Esophagus squamous epithelium (tissue), 5 donors: ENCODE results near the gene TAPT1. TPM values are rescaled to one million over a fixed set of nuclear protein-coding genes. Genes with fewer than 3 reads are reported as not detected.

Source experiments
- DNase-seq: peaks from one replicate; lab custom pipeline; 2025; lab: John Stamatoyannopoulos, UW
- H3K27ac ChIP-seq, 4 donors: fragments of 200-600 bp; sonication (generic); one replicate each; pipeline ENCODE4 v1.5.1; 2016 to 2019; ENCODE audit warnings: mild to moderate bottlenecking in 1 of 4
- H3K27me3 ChIP-seq, 4 donors: fragments of 200-600 bp; sonication (generic); 1 replicate in 3 of 4; 2 replicates in 1 of 4; pipeline versions ENCODE4 v1.5.1 to v1.6.0; 2017 to 2021; ENCODE audit warnings: antibody characterized with exemption in 1 of 4
- H3K36me3 ChIP-seq, 3 donors: fragments of 200-600 bp; sonication (generic); one replicate each; pipeline ENCODE4 v1.5.1; 2016 to 2019
- H3K4me1 ChIP-seq, 3 donors: fragments of 200-600 bp; sonication (generic); one replicate each; pipeline ENCODE4 v1.5.1; 2017 to 2019
- H3K4me3 ChIP-seq, 4 donors: fragments of 200-600 bp; sonication (generic); 1 replicate in 3 of 4; 2 replicates in 1 of 4; pipeline ENCODE4 v1.5.1; 2016 to 2019; ENCODE audit warnings: mild to moderate bottlenecking in 2 of 4, moderate library complexity in 1 of 4
- H3K9me3 ChIP-seq, 3 donors: fragments of 200-600 bp; sonication (generic); one replicate each; pipeline ENCODE4 v1.5.1; 2016 to 2019
- CTCF ChIP-seq, 6 experiments: fragments of 450-650 bp in 4 of 6; fragments of 200-600 bp in 2 of 6; sonication (generic) in 2 of 6; IDR thresholded peaks; one replicate each; pipeline ENCODE4 v1.5.1; 2016 to 2019; ENCODE audit warnings: antibody characterized with exemption in 6 of 6, mild to moderate bottlenecking in 4 of 6, moderate library complexity in 4 of 6
- POLR2A ChIP-seq, 4 donors: fragments of 450-650 bp; IDR thresholded peaks; one replicate each; pipeline ENCODE4 v1.6.1; 2017; ENCODE audit warnings: antibody characterized with exemption in 4 of 4, mild to moderate bottlenecking in 4 of 4, moderate library complexity in 3 of 4
- WGBS, 2 donors: methylation state at CpG; one replicate each; pipeline ENCODE4 v1.1.5; 2018; 5-methylcytosine and 5-hydroxymethylcytosine counted together
- intact Hi-C: fragments of 100-400 bp; cut with DNase I; formaldehyde crosslinking; loops from one replicate; pipeline ENCODE4 v1.15.0; 2022
- total RNA-seq, 4 donors: library from RNA; depleted of rRNA; stranded (reverse); fragments of >200 nt; gene quantifications; one replicate each; pipeline ENCODE4 v1.1.0, GENCODE V29; 2016
- donor health status: DM: yes; HTN: yes; CAD: no.

The TAPT1 gene
- total RNA-seq, 4 donors from 2014 or later: 9.4 to 23.8 (median 16.9) TPM

DNA sequence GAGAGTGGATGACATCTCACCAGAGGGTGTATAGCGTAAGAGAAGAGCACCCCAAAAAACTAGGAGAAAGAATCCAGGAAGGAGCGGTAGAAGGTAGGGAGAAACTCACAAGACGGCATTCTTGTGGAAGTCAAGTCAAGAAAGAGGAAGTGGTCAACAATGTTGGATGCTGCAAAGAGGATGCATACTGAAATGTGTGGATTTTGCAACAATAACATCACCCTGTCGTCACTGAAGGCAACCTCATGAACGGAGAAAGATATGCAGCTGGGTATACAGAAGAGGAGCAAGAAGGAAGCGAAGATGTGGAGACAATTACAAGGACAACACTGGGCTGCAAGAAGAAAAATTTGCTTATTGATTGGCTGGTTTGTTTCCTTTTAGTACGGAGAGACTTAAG lies 11.4 kb upstream of the TAPT1 start:
- Histone ChIP-seq H3K27me3 (no peaks in the 10 kb centered on the region), H3K9me3 (no peaks in the 10 kb centered on the region), H3K36me3 (peaks cover 0 to 17% (median 0%) of the 10 kb centered on the region in 3 donors), H3K27ac (no peak overlapping the region), H3K4me3 (no peak overlapping the region), H3K4me1 (no peaks in the 10 kb centered on the region)
- DNase-seq: no peak
- 80 to 82% methylated on average over 7 of the region's 7 CpGs for WGBS, 2 donors
- intact Hi-C loops: no loop called here
- no peak for TF ChIP-seq CTCF (IDR thresholded peaks at IDR 0.05)
- TF ChIP-seq POLR2A (IDR thresholded peaks at IDR 0.05): no peak

DNA sequence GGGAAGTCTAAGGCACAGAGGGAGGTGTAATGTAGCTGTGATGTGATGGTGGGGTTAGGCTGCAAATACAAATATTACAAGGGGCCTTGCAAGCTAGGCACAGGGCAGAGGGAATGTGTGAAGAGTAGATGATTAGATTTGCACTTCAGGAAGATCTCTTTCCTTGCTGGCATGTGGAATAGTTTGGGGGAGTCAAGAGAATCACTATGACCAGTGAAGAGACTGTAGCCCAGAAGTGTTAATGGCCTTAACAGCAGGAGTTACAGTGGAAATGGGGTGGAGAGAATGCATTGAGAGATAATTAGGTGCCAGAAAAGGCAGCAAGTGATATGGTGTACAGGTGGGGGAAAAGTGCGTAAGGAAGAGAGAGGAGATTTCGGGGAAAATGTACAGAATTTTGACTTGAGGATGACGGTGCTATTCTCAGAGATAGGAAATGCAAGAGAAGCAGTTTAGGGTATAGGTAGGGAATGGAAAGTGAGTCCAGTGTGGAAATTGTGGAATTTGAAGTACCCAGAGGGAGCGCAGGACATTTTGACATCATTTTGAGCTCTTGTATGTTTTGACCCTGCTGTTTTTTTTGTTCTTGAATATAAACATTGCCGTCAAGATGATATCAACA lies 10.2 kb upstream of the TAPT1 start:
- peaks cover 0 to 8% (median 0%) of the 10 kb centered on the region in 3 donors for H3K4me1 ChIP-seq
- peaks cover 0 to 8% (median 0%) of the 10 kb centered on the region in 3 donors for H3K36me3 ChIP-seq
- TF ChIP-seq POLR2A (IDR thresholded peaks at IDR 0.05) (no peak), CTCF (IDR thresholded peaks at IDR 0.05) (no peak)
- H3K9me3 ChIP-seq: no peaks in the 10 kb centered on the region
- DNase-seq: no peak
- H3K27ac ChIP-seq: no peak overlapping the region
- no peaks in the 10 kb centered on the region for H3K27me3 ChIP-seq
- WGBS, 2 donors: 88 to 90% methylated on average over 5 of the region's 5 CpGs
- no peak overlapping the region for H3K4me3 ChIP-seq
- intact Hi-C loops: no loop called here

GRCh38 chr4:16235209-16235608 lies 8.9 kb upstream of the TAPT1 start:
- H3K4me3 ChIP-seq: no peak overlapping the region
- 63 to 80% methylated on average over 4 of the region's 4 CpGs for WGBS, 2 donors
- H3K27ac ChIP-seq: no peak overlapping the region
- peaks cover 0 to 3% (median 0%) of the 10 kb centered on the region in 3 donors for H3K36me3 ChIP-seq
- peaks cover 0 to 12% (median 0%) of the 10 kb centered on the region in 3 donors for H3K4me1 ChIP-seq
- no peaks in the 10 kb centered on the region for H3K27me3 ChIP-seq
- no peak for DNase-seq
- H3K9me3 ChIP-seq: no peaks in the 10 kb centered on the region
- TF ChIP-seq POLR2A (IDR thresholded peaks at IDR 0.05) (no peak), CTCF (IDR thresholded peaks at IDR 0.05) (no peak)
- intact Hi-C loops: no loop called here

DNA sequence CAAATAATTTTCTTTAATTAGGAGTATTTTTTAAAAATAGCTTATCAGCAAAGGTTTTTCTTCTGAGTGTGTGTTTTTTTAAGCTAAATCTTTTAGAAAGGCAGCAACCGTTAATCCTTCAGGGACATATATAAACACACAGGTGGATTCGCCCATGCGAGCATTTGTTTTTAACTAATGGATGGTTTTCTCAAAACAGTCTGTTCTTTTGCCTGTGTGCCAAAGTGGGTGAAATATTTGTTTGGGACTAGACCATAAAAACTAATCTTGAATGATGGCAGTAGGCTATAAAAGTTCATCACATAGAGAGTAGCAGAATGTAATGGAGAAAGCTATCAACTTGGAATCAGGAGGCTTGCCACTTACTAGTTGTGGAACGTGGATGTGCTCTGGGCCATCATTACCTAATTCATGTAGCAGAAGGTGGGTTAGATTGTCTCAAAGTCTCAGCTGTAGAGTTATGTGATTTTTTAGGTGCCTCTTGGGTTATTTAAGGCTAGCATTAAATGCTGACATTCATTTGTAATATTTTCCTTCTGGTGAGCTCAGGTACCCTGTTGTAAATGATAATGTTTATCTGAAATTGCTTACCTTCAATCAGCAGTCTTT lies 7.4 kb upstream of the TAPT1 start:
- Histone ChIP-seq H3K36me3 (no peaks in the 10 kb centered on the region), H3K27me3 (no peaks in the 10 kb centered on the region), H3K27ac (no peak overlapping the region), H3K4me1 (peaks cover 0 to 12% (median 0%) of the 10 kb centered on the region in 3 donors), H3K4me3 (no peak overlapping the region), H3K9me3 (no peaks in the 10 kb centered on the region)
- 89 to 93% methylated on average over 4 of the region's 4 CpGs for whole genome bisulfite sequencing, 2 donors
- TF ChIP-seq CTCF (IDR thresholded peaks at IDR 0.05) (no peak), POLR2A (IDR thresholded peaks at IDR 0.05) (no peak)
- DNase-seq: no peak
- intact Hi-C loops: no loop called here

GRCh38 chr4:16231570-16232245 lies 5.4 kb upstream of the TAPT1 start:
- WGBS, 2 donors: 46 to 56% methylated on average over 4 of the region's 4 CpGs
- Histone ChIP-seq H3K27me3 (no peaks in the 10 kb centered on the region), H3K27ac (peak overlapping the region in 2 of 4 donors; percentile 31 to 33), H3K4me3 (peak overlapping the region in 1 of 4 donors; percentile 12), H3K36me3 (no peaks in the 10 kb centered on the region), H3K9me3 (no peaks in the 10 kb centered on the region), H3K4me1 (peaks cover 0 to 24% (median 2%) of the 10 kb centered on the region in 3 donors)
- TF ChIP-seq CTCF (IDR thresholded peaks at IDR 0.05) (no peak), POLR2A (IDR thresholded peaks at IDR 0.05) (no peak)
- no peak for DNase-seq
- intact Hi-C loops: no loop called here
